ENCODE results near the gene KRTAP11-1. TPM values are rescaled to one million over a fixed set of nuclear protein-coding genes. Genes with fewer than 3 reads are reported as not detected.

Gene KRTAP11-1
- not detected in 2 replicates for total RNA-seq

DNA sequence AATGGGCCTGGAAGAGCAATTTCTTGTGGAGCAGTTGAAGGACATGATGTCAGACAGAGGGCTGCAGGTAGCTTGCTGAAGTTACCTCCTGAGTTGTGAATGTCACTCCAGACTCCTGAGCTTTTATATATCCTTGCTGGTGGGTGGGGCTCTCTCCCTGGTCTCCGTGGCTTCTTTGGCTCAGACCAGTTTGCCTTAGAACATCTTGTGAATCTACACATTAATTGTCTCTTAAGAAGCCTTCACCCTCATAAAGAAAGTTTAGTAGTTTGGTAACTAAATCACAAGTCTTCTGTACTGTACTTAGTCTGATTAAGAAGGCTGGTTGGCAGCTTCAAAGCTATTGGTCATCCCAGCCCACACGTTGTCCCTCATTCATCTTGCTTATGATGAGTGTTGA, at the start of gene KRTAP11-1:
Gene KRTAP11-1 (minus strand): TSS at position 101 of the 400 bp plus-strand sequence. CDS start 56 bp downstream, at position 45.

Other genes starting within 250 kb of the KRTAP11-1 start
- gene KRTAP20-2, start 246.4 kb downstream of the KRTAP11-1 start, total RNA-seq: not detected in 2 replicates
- gene KRTAP20-3, start 238.7 kb downstream of the KRTAP11-1 start, total RNA-seq: not detected in 2 replicates
- not detected in 2 replicates for gene KRTAP21-3, start 162.8 kb downstream of the KRTAP11-1 start, total RNA-seq
- gene KRTAP21-2, start 134.3 kb downstream of the KRTAP11-1 start, total RNA-seq: 1.3 TPM in 1 of 2 replicates, not detected in the other
- not detected in 2 replicates for gene KRTAP21-1, start 126.2 kb downstream of the KRTAP11-1 start, total RNA-seq
- not detected in 2 replicates for gene KRTAP8-1, start 68.3 kb downstream of the KRTAP11-1 start, total RNA-seq
- gene KRTAP7-1, start 51.8 kb downstream of the KRTAP11-1 start, total RNA-seq: not detected in 2 replicates
- not detected in 2 replicates for gene KRTAP19-8, start 156.9 kb upstream of the KRTAP11-1 start, total RNA-seq